Epithelial cell of prostate (primary cell): Measurements from ENCODE around the gene CLDN14.
"Not testable (repeated sequence)": the region's sequence is repeated elsewhere in the genome, so short reads cannot be mapped to it uniquely, and the experiment has no call there.

ENCODE experiments used
- DNase-seq: peaks from one replicate; pipeline ENCODE4 v3.0.0-alpha.2; 2011; ENCODE audit warnings: low read depth, low spot score
- H3K27ac ChIP-seq: fragments of 450-650 bp; 2 replicates; pipeline ENCODE4 v1.5.1; 2017; ENCODE audit warnings: mild to moderate bottlenecking

CLDN14 gene

GRCh38 chr21:36477001-36477400 is 2.9 kb downstream of the CLDN14 start:
- no peak overlapping the region for H3K27ac ChIP-seq
- DNase-seq, result no peak

- DNase-seq, H3K27ac ChIP-seq: not testable (repeated sequence)
Observed at GRCh38 chr21:36476541-36476940, 3.4 kb downstream of the CLDN14 start.

- DNase-seq, result no peak
Observed at GRCh38 chr21:36474591-36474990, 5.3 kb downstream of the CLDN14 start.

DNA sequence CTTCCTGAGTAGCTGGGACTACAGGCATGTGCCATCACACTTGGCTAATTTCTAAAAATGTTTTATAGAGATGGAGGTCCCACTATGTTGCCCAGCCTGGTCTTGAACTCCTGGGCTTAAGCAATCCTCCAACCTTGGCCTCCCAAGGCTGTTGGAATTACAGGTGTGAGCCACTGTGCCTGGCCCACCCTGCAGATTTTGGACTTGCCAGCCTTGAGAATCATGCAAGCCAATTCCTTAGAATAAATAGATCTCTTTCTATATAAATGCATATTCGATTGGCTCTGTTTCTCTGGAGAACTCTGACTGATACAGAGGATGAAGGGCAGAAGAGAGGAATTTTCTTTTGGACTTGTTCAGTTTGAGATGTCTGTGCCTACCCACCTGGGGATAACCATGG is 6.7 kb downstream of the CLDN14 start:
- H3K27ac ChIP-seq, result no peak overlapping the region
- DNase-seq, result no peak

More at GRCh38 chr21:36474591-36474990, 5.3 kb downstream of the CLDN14 start:
- no peak overlapping the region for H3K27ac ChIP-seq

GRCh38 chr21:36472377-36472776 is 7.5 kb downstream of the CLDN14 start:
- no peak overlapping the region for H3K27ac ChIP-seq
- DNase-seq, result no peak

- DNase-seq, result no peak
- no peak overlapping the region for H3K27ac ChIP-seq
Observed at GRCh38 chr21:36471254-36471723, 8.6 kb downstream of the CLDN14 start.

DNA sequence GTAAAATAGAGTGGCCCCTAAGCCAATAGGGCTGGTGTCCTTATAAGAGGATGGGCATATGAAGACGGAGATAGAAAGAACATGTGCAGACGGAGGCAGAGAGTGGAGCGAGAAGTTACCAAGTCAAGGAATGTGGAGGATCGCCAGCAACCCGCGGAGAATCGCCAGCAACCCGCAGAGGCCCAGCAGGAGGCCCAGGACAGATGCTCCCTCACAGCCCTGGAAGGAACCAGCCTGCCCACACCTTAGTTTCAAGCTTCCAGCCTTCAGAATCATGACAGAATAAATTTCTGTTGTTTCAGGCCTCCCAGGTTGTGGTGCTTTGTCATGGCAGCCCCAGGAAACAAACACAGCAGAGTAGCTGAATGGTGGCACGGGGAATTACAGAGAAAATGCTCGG is 9.6 kb downstream of the CLDN14 start:
- DNase-seq, result no peak
- no peak overlapping the region for H3K27ac ChIP-seq

GRCh38 chr21:36466061-36466511 is 13.8 kb downstream of the CLDN14 start:
- H3K27ac ChIP-seq, result peak overlapping the region; percentile 60
- DNase-seq, result no peak

- DNase-seq, result no peak
- H3K27ac ChIP-seq, result peak overlapping the region; percentile 60
Observed at GRCh38 chr21:36465478-36465877, 14.4 kb downstream of the CLDN14 start.

DNA sequence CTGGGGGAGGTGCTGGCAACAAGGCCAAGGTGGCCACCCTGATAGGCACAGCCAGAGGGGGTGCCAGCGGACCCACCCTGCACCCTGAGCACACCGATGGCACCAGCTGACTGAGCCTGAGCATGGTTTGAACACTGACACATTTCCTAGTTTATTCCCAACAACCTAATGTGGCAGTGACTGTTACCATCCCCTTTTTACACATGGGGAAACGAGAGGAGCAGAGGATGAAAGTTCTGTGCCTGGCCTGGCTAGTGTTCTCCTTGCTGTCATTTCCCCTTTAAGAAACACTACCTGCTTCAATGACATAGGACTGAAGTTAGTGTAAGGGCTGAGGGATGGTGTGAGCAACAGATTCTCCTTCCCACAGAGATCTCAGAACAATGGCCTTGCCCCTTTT is 15.3 kb downstream of the CLDN14 start:
- H3K27ac ChIP-seq, result no peak overlapping the region
- no peak for DNase-seq

DNA sequence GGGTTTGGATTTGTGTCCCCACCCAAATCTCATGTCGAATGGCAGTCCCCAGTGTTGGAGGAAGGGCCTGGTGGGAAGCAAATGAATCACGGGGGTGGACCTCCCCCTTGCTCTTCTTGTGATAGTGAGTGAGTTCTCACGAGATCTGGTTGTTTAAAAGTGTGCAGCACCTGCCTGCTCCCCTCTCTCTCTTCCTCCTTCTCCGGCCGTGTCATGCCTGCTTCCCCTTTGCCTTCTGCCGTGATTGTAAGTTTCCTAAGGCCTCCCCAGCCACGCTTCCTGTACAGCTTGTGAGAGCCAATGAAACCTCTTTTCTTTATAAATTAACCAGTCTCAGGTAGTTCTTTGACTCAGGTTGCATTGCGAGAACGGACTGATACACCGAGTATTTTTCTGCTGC is 15.9 kb downstream of the CLDN14 start:
- no peak for DNase-seq

GRCh38 chr21:36463204-36463603 is 16.7 kb downstream of the CLDN14 start:
- DNase-seq, result no peak
- H3K27ac ChIP-seq, result no peak overlapping the region

More for the DNA sequence above, 15.9 kb downstream of the CLDN14 start:
- no peak overlapping the region for H3K27ac ChIP-seq

GRCh38 chr21:36461918-36462486 is 17.9 kb downstream of the CLDN14 start:
- no peak overlapping the region for H3K27ac ChIP-seq
- no peak for DNase-seq

DNA sequence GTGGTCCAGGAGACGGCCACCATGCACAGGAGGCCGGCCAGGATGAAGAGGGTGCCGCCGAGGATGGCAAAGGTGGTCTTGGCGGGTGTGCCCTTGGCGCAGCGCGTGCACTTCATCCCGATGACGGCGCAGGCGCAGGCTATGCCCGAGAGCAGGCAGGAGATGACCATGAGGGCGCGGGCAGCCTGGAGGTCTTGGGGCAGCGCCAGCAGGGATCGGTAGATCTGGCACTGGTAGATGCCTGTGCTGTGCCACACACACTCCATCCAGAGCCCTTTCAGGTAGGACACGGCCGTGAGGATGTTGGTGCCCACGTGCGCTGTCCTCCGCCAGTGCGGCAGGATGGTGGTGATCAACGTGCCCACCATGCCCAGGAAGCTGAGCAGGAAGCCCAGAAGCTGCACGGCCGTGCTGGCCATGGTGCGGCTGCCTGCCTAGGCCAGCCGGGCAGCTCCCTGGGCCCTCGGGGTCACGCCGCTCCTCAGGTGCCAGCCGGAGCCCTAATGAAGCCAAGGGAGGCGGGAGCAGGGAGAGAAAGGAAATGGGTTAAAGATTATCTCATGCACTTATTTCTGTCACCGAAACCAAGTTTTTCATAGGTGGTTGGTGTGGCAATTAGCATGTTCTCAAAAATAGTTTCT is 18.5 kb downstream of the CLDN14 start:
- no peak for DNase-seq
- H3K27ac ChIP-seq, result no peak overlapping the region

- no peak for DNase-seq
- H3K27ac ChIP-seq, result no peak overlapping the region
Observed at GRCh38 chr21:36460866-36461265, 19.1 kb downstream of the CLDN14 start.

DNA sequence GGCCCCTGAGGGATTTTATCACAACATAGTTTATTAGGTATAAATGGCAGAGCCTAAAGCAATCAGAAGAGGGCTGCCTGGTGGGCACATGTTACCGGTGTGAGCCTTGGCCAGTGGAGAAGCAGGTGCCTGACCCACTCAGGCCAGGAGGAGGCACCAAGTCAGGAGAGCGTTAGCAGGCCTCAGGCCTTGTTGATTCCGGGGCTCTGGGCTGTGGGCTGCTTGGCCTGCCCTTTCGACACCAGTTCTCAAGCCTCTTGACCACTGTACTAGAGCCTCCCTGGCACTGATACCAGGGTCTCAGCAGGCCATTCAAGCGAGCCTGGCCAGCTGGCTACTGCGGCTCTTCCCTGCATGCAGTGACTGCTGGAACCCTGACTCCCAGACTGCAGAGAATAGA is 20.8 kb downstream of the CLDN14 start:
- no peak overlapping the region for H3K27ac ChIP-seq
- DNase-seq, result no peak

DNA sequence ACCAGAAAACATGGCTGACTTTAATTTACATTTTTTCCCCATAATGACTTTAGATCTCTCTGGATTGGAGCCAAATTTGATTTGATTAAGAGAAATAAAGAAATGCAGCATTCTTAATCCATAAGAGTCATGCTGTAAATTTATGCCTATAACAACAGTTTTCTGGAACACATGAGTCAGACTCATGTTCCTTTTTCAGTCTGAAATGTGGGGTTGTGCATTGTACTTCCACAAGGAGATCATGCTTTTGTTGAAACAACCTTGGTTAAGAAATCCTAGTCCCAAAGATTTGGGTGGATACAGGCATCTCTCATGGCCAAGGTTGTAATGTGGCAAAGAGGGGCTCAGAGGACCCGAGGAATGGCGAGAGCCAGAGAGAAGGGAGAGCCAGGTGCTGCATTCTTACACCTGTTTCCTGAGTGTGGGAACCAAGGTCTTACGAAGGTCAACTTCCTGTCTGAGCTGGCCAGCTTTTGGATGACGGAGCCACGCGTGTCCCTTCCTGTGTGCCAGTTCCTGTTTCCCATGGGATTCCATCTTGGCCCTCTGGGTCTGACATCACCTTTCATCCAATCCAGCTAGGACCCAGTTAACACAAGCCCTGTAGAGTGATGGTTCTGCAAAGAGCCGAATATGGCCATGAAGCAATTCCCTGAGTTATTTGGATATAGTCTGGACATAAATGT is 23.1 kb downstream of the CLDN14 start:
- H3K27ac ChIP-seq, result no peak overlapping the region
- DNase-seq, result no peak

GRCh38 chr21:36454706-36455105 is 25.2 kb downstream of the CLDN14 start:
- H3K27ac ChIP-seq, result no peak overlapping the region

GRCh38 chr21:36454093-36454531 is 25.8 kb downstream of the CLDN14 start:
- no peak overlapping the region for H3K27ac ChIP-seq
- no peak for DNase-seq

More at GRCh38 chr21:36454706-36455105, 25.2 kb downstream of the CLDN14 start:
- DNase-seq, result no peak

DNA sequence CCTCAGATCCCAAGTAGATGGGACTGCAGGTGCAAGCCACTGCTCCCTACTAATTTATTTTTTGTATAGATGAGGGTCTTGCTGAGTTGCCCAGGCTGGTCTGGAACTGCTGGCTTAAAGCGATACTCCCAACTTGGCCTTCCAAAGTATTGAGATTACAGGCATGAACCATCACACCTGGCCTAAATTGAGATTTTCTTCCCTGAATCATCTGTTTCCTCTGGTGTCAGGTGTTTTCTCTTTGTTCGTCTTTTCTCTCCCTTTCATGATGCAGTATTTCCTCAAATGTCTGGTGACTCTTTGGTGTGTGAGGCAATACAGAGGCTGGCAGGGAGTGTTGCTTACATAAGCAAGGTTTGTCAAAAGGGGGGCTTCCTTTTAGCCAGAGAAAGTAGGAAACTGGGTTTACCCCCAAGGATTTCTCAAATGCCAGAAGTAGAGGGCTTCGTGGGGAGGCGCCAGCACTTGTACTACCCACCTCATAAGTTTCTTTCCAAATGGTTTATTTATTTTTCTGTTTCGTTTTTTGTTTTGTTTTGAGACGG is 27.6 kb downstream of the CLDN14 start:
- H3K27ac ChIP-seq, result no peak overlapping the region
- no peak for DNase-seq

DNA sequence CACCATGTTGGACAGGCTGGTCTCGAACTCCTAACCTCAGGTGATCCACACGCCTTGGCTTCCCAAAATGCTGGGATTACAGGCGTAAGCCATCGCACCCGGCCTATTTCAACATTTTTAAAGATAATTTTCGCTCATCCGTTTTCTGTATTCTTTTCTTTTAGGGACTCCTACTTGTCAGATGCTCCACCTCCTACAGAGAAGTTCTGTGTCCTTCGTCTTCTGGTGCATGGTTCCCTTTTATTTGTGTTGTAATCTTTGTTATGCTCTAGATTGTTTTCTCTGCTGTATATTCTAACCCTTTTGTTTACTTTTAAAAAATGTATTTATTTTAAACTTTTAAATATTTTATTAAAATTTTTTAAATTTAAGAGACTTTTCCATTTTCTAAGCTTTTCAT is 28.4 kb downstream of the CLDN14 start:
- H3K27ac ChIP-seq, result no peak overlapping the region
- DNase-seq, result no peak
